ENCODE data around the gene ACCSL. TPM values are rescaled to one million over a fixed set of nuclear protein-coding genes. Genes with fewer than 3 reads are reported as not detected.
A peak's percentile ranks its signal among the peaks of the same experiment; 100 is the strongest.

ACCSL gene
- total and polyA plus RNA-seq, 7 donors = 0.01 TPM; not detected in 6

DNA sequence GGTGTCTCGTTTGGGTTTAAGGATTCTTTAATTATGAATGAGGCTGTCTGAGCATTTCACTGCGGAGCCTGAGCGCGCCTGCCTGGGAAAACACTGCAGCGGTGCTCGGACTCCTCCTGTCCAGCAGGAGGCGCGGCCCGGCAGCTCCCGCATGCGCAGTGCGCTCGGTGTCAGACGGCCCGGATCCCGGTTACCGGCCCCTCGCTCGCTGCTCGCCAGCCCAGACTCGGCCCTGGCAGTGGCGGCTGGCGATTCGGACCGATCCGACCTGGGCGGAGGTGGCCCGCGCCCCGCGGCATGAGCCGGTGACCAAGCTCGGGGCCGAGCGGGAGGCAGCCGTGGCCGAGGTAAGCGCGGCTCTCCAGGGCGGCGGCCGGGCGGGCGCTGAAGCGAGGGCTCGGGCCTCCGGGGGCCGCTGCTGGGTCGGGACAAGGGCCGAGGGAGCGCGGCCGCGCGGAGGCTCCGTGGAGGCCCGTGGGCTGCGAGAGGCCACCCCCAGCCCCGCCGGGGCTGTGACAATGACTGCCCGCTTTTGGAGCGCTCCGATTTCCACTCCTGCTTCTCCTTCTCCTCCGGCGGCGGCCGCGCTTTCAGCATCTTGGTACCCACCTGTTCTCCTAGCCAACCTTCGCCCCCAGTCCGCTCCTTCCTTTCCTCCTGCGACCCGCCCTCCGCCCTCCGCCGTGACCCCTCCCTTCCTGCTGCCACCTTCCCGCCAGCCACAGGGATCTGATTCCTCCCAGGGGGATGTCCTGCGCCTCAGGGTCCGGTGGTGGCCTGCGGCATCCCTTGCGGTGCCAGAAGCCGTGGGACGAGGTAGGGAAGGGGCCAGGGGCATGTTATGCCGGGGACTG lies 48.0 kb downstream of the ACCSL start, which contains the start of gene EXT2:
EXT2 (plus strand) TSS at position 173 of the 854 bp plus-strand sequence. CDS start 12,035 bp downstream, outside the sequence.
- DNase-seq (peak; percentile 89 to 95), ATAC-seq (peak; percentile 98 to 99 (median 98))
- TF ChIP-seq, protein P1, sequence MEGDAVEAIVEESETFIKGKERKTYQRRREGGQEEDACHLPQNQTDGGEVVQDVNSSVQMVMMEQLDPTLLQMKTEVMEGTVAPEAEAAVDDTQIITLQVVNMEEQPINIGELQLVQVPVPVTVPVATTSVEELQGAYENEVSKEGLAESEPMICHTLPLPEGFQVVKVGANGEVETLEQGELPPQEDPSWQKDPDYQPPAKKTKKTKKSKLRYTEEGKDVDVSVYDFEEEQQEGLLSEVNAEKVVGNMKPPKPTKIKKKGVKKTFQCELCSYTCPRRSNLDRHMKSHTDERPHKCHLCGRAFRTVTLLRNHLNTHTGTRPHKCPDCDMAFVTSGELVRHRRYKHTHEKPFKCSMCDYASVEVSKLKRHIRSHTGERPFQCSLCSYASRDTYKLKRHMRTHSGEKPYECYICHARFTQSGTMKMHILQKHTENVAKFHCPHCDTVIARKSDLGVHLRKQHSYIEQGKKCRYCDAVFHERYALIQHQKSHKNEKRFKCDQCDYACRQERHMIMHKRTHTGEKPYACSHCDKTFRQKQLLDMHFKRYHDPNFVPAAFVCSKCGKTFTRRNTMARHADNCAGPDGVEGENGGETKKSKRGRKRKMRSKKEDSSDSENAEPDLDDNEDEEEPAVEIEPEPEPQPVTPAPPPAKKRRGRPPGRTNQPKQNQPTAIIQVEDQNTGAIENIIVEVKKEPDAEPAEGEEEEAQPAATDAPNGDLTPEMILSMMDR (IDR thresholded peaks at IDR 0.05) = peak; percentile 88
- H3K4me1 ChIP-seq = peaks cover 21% of the 10 kb centered on the region
- no peaks in the 10 kb centered on the region for H3K27me3 ChIP-seq (ENCODE audit: insufficient read depth in 3 of 3, low read length in 2 of 3)
- WGBS, 3 donors = 0% methylated on average over 50 to 83 of the region's 83 CpGs
- no peaks in the 10 kb centered on the region for H3K36me3 ChIP-seq (ENCODE audit: insufficient read depth in 1 of 2, low read depth in 1 of 2)
- peak within 1 kb of the TSS; percentile 95 for H3K4me3 ChIP-seq
- intact Hi-C loops (cut with DNase I) = loop anchor here (2.0 to 10.0 kb wide), 3 partner anchors 37 to 519 kb away; no protein-coding TSS in a partner anchor
- no peaks in the 10 kb centered on the region for H3K9me3 ChIP-seq
- H3K27ac ChIP-seq = peak within 1 kb of the TSS; percentile 85

DNA sequence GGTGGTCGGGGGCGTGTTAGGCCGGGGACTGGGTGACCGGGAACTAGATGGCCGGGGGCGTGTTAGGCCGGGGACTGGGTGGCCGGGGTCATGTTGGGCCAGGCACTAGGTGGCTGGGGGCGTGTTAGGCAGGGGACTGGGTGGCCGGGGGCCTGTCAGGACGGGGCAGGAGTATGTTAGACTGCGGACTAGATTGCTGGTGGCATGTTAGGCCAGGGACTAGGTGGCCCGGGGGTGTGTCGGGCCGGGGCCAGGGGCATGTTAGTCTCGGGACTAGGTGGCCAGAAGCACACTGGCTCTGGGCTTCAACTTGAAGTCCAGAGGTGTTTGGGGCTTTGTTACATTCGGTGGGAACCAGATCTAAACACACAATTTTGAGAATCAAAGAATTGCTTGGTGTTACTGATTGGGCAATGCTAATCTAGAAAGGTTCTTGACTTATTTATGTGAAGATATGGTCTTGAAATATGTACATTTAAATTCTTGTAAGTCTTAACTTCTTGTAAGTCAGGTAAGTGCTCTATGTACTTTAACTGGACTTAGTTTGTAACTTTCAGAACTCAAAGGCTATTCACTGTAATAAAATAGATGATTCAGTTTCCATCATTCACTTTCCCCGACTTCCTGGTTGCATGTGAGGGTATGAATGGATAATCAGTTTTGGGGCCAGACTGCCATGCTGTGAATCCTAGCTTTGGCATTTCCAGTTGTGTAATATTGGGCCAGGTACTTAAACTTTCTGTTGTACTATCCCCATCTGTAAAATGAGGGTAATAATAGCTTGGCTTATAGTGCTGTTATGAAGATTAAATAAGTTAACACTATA lies 48.8 kb downstream of the ACCSL start:
- no peak for DNase-seq
- TF ChIP-seq, protein P1 (IDR thresholded peaks at IDR 0.05) = no peak
- 9 to 11% (median 9%) methylated on average over 18 of the region's 18 CpGs for WGBS, 3 donors
- Histone ChIP-seq H3K36me3 (ENCODE audit: insufficient read depth in 1 of 2, low read depth in 1 of 2) (no peaks in the 10 kb centered on the region), H3K4me1 (peaks cover 28% of the 10 kb centered on the region), H3K27ac (no peak overlapping the region), H3K27me3 (ENCODE audit: insufficient read depth in 3 of 3, low read length in 2 of 3) (no peaks in the 10 kb centered on the region), H3K9me3 (no peaks in the 10 kb centered on the region), H3K4me3 (peak overlapping the region; percentile 95)
- intact Hi-C loops (cut with DNase I) = loop anchor here in 1 of 2 donors (5.0 to 10.0 kb wide), 2 partner anchors 36 to 518 kb away; no protein-coding TSS in a partner anchor
- ATAC-seq = peak; percentile 2 to 13 (median 6)

DNA sequence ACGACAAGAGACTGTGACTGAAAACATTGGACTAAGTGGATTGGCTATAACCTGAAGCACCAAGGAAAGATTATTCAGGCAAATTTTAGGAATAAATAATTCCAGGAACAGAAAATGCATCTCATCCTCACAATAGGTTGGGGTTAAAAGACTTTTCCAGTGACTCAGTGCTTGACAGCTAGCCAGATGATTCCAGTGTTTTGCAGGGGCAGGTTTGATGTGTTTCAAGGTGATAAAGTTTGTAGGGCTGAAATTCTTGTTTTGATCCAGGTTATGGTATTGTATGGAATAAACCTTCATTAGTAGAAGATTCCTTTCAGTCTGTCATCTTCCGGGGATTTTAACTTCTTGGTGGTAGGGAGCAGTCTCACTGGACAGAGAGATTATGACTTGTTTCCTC lies 50.0 kb downstream of the ACCSL start:
- Histone ChIP-seq H3K36me3 (ENCODE audit: insufficient read depth in 1 of 2, low read depth in 1 of 2) (no peaks in the 10 kb centered on the region), H3K4me1 (peaks cover 34% of the 10 kb centered on the region), H3K27me3 (ENCODE audit: insufficient read depth in 3 of 3, low read length in 2 of 3) (no peaks in the 10 kb centered on the region), H3K27ac (no peak overlapping the region), H3K9me3 (no peaks in the 10 kb centered on the region), H3K4me3 (no peak overlapping the region)
- WGBS, 3 donors = 80 to 90% (median 88%) methylated on average over 2 of the region's 2 CpGs
- ATAC-seq (no peak), DNase-seq (no peak)
- intact Hi-C loops (cut with DNase I) = loop anchor here in 1 of 2 donors (5.0 to 10.0 kb wide), 2 partner anchors 34 to 517 kb away; no protein-coding TSS in a partner anchor
- TF ChIP-seq, protein P1 (IDR thresholded peaks at IDR 0.05) = no peak

DNA sequence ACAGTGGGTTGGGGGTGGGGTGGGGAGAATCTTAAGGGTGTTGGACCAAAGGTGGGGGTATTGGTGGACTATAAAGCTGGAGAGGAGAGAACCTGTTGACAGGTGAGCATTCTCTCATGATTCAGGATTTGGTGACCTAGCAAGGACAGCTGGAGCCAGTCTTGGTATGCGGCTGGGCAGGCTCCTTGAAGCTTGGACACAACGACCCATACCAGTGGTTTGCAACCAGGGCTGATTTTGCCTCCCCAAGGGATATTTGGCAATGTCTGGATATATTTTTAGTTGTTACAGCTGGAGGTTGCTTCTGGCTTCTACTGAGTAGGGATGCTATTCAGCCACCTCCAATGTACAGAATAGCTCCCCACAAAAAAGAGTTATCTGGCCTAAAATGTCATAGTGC lies 53.3 kb downstream of the ACCSL start:
- peaks cover 35% of the 10 kb centered on the region for H3K4me1 ChIP-seq
- TF ChIP-seq, protein P1 (IDR thresholded peaks at IDR 0.05) = no peak
- ATAC-seq (peak in 2 of 4 donors; percentile 55 to 56), DNase-seq (no peak)
- no peak overlapping the region for H3K4me3 ChIP-seq
- 35 to 79% (median 53%) methylated on average over 2 of the region's 2 CpGs for WGBS, 3 donors
- no peaks in the 10 kb centered on the region for H3K9me3 ChIP-seq
- no peaks in the 10 kb centered on the region for H3K27me3 ChIP-seq (ENCODE audit: insufficient read depth in 3 of 3, low read length in 2 of 3)
- intact Hi-C loops (cut with DNase I) = loop anchor here in 1 of 2 donors (10.0 kb wide), 1 partner anchor 504 kb away; no protein-coding TSS in a partner anchor
- H3K27ac ChIP-seq = no peak overlapping the region
- no peaks in the 10 kb centered on the region for H3K36me3 ChIP-seq (ENCODE audit: insufficient read depth in 1 of 2, low read depth in 1 of 2)

Measured in psoas muscle (tissue), 8 donors.